Stimulated activated CD8-positive, alpha-beta memory T cell treated with anti-CD3 and anti-CD28 coated beads, Interleukin-4, amount 100 ng/mL, for 48 hours (primary cell): ENCODE measurements around the gene SP6.
A peak's percentile ranks its signal among the peaks of the same experiment; 100 is the strongest.

Experiments
- DNase-seq: peaks from one replicate; pipeline ENCODE4 v3.0.0-alpha.2; 2020

SP6 gene

GRCh38 chr17:47879028-47879585, 28.1 kb upstream of the SP6 start:
- peak; percentile 33 for DNase-seq

GRCh38 chr17:47878203-47879027, 27.5 kb upstream of the SP6 start:
- DNase-seq = no peak

- DNase-seq = no peak
These were observed 26.5 kb upstream of the SP6 start for GRCh38 chr17:47877368-47878034.

- DNase-seq = no peak
These were observed 24.3 kb upstream of the SP6 start for GRCh38 chr17:47875011-47875985.

GRCh38 chr17:47873200-47874090, 22.5 kb upstream of the SP6 start:
- no peak for DNase-seq

GRCh38 chr17:47872651-47873161, 21.7 kb upstream of the SP6 start:
- no peak for DNase-seq

GRCh38 chr17:47872019-47872650, 21.2 kb upstream of the SP6 start:
- no peak for DNase-seq

GRCh38 chr17:47871048-47871447, 20.1 kb upstream of the SP6 start:
- no peak for DNase-seq

- no peak for DNase-seq
These were observed 19.1 kb upstream of the SP6 start for GRCh38 chr17:47870056-47870455.

- no peak for DNase-seq
These were observed 18.2 kb upstream of the SP6 start for GRCh38 chr17:47869114-47869513.

- no peak for DNase-seq
These were observed 17.0 kb upstream of the SP6 start for GRCh38 chr17:47867813-47868533.

- no peak for DNase-seq
These were observed 16.0 kb upstream of the SP6 start for GRCh38 chr17:47866941-47867340.

- DNase-seq = no peak
These were observed 13.8 kb upstream of the SP6 start for GRCh38 chr17:47864791-47865216.

GRCh38 chr17:47862621-47863440, 11.9 kb upstream of the SP6 start:
- no peak for DNase-seq

- no peak for DNase-seq
These were observed 9.4 kb upstream of the SP6 start for GRCh38 chr17:47860386-47860785.

- no peak for DNase-seq
These were observed 6.8 kb upstream of the SP6 start for GRCh38 chr17:47857551-47858455.

- no peak for DNase-seq
These were observed 5.9 kb upstream of the SP6 start for GRCh38 chr17:47856830-47857229.

GRCh38 chr17:47855737-47856136, 4.8 kb upstream of the SP6 start:
- DNase-seq = no peak
